HG02623 (cell line): ENCODE data around the gene GDF10.

Source experiments
- ATAC-seq: cut with Tn5 transposase; IDR thresholded peaks from one replicate; pipeline ENCODE4 v1.9.1; 2021; ENCODE audit warnings: moderate library complexity; ENCODE audit not compliant: unreplicated experiment

GDF10 gene

DNA sequence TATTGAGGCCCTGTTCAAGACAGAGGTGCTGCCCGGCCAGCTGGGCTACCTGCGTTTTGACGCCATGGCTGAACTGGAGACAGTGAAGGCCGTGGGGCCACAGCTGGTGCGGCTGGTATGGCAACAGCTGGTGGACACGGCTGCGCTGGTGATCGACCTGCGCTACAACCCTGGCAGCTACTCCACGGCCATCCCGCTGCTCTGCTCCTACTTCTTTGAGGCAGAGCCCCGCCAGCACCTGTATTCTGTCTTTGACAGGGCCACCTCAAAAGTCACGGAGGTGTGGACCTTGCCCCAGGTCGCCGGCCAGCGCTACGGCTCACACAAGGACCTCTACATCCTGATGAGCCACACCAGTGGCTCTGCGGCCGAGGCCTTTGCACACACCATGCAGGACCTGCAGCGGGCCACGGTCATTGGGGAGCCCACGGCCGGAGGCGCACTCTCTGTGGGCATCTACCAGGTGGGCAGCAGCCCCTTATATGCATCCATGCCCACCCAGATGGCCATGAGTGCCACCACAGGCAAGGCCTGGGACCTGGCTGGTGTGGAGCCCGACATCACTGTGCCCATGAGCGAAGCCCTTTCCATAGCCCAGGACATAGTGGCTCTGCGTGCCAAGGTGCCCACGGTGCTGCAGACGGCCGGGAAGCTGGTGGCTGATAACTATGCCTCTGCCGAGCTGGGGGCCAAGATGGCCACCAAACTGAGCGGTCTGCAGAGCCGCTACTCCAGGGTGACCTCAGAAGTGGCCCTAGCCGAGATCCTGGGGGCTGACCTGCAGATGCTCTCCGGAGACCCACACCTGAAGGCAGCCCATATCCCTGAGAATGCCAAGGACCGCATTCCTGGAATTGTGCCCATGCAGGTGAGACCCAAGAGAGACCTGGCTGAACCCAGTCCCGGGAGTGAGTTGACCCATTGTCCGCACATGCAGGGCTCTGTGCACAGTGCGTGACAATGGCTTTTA is 51.0 kb downstream of the GDF10 start:
- no peak for ATAC-seq

DNA sequence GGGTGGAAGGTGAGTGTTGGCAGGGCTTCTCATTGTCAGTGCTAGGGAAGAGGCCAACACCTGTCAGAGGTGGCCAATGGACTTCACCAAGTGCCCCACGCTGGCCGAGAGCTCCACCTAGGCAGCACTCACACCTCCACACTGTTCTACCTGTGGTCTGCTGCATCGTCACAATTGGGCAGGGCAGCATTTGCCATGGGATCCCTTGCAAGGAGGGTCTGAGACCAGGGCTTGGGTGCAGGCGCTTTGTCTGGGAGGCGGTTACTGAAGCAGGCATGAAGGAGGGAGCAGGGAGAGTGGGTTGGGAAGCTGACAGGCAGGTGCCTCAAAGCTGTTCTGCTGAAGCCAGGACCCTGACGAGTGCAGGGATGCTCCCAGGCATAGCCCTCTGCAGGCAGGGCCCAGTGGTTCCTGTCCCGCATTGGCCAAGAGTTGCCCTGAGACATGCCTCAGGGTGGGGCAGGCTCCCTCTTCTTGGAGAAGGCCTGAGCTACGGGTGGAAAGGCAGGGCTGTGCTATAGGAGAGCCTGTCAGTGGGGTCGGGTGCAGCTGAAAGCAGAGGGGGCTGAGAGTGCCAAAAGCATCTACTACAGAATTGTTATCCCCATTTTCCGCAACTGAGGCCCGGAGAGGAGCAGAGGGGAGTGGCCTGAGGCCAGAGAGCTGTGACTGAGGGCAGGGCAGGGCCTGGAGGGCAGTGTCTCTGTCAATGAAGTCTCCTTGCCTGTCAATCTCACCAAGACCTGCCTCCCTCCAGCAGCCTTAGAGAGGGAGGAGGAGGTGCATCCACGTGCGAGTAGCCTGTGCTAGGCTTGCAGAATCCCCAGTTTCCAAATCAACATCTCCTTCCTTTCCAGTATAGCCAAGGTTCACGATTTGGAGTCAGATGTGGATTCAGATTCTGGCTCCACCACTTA is 52.2 kb downstream of the GDF10 start:
- ATAC-seq: no peak

GRCh38 chr10:47353351-47353750 is 53.4 kb downstream of the GDF10 start:
- ATAC-seq: no peak

DNA sequence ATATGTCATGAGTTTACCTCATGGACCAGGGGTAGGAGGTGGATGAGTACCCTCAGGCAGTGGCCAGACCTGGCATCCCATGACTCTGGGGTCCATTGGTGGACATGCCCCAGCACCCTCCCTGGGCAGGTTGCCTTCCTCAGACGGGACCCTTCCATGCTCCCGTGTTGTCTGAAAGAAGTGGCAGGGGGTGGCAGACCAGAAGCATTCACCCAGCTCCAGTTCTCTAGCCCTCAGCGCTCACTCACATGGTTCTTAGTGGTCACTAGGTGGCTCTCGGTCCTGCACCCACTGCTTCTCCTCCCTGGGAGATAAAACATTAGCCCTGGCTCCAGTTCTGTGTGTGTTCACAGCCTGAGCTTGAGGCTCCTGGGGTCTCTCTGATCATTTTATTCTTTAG is 54.2 kb downstream of the GDF10 start:
- ATAC-seq: no peak

GRCh38 chr10:47354900-47355299 is 54.9 kb downstream of the GDF10 start:
- no peak for ATAC-seq

DNA sequence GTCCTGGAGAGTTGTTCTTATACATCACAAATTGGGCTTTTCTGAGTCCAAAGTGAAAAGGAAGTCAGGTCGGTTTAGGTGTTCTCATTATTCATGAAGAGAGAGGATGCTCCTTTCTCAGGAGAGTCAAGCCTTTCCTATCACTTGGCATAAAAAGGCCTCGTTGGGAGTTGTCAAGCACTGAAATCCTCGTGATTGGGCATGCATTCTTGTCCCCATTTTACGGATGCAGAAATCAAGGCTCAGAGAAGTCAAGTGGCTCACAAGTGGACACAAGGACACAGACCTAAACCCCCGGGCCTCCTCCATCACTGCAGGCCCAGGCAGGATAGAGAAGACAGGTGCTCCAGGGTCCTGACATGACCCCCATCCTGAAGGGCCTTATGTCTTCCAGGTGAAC is 56.7 kb downstream of the GDF10 start:
- ATAC-seq: no peak

DNA sequence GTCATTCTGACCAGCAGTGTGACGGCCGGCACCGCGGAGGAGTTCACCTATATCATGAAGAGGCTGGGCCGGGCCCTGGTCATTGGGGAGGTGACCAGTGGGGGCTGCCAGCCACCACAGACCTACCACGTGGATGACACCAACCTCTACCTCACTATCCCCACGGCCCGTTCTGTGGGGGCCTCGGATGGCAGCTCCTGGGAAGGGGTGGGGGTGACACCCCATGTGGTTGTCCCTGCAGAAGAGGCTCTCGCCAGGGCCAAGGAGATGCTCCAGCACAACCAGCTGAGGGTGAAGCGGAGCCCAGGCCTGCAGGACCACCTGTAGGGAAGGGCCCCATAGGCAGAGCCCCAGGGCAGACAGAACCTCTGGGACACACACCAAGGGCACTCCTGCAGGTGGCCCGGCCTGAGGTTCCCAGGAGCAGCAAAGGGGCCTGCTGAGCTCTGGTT is 57.2 kb downstream of the GDF10 start:
- ATAC-seq: no peak

GRCh38 chr10:47357911-47358310 is 57.9 kb downstream of the GDF10 start:
- ATAC-seq: no peak

- ATAC-seq: no peak
Observed at GRCh38 chr10:47358457-47358856, 58.5 kb downstream of the GDF10 start.

GRCh38 chr10:47359101-47359500 is 59.1 kb downstream of the GDF10 start:
- ATAC-seq: no peak

DNA sequence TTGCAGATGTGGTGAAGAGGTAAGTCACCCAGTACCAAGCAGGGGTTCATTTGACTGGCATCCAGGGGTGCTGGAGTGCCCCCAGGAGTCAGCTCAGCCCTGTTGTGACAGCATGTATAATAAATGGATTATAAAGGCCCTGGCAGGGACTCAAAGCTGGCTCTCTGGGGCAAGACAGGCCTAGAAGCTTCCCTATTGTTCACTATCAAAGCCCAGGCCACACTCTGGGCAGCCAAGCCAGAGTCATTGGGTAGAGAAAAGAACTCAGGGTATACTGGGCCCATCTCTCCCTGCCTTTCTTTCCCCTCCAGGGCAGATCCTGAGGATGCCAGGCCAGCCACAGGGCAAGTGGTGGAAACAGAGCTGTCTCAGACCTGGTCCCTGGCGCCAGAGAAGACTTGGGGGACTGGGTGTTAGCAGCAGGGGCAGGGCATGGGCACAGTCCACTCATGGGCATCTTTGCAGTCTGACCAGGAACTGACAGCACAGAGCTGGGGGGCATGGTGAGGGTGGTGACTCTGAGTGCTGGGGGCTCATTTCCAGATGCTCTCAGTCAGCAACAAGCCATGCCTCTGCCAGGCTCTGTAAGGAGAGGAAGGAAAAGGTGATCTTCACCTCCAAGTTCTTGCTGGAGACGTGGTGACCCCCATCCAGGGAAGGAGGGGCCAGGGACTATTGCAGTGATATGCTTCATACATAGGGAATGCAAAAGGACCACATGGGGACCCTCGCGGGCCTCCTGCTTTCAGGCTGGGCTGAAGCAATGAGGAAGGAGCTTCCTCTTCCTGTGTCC is 59.8 kb downstream of the GDF10 start:
- ATAC-seq: no peak

GRCh38 chr10:47360419-47361040 is 60.5 kb downstream of the GDF10 start:
- ATAC-seq: no peak

DNA sequence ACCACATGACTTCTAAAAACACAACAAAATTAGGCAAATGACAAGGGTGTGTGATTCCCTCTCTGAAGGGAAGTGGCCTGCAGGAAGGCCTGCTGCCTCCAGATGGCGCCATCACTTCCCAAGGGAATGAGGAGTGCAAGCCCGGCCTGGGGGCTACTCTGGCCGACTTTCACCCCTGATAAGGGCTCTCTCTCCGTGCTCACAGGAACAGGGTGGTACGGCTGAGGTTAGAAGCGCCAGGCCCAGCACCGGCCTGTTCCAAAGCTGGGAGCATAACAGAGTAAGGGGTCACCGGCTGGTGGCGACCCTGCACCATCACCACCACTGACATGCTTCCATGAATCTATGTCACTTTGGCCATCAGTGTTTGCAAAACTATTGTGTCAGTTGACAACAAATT is 61.3 kb downstream of the GDF10 start:
- ATAC-seq: no peak

DNA sequence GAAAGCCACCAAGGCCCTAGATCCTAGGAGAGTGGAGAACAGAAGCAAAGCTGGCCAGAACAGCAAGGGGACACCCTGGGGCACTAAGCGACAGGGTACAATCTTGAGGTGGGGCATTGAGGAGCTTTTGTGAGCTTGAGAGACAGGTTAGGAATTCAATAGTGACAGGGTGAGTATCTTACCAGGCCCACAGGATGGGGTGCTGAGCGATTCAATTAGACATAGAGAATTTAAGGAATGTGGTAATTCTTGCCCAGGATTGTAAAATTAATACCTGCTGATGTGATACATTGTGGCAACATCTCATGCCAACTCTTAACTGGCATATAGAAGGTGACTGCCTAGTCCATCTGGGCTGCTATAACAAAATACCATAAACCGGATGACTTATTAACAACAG is 62.2 kb downstream of the GDF10 start:
- ATAC-seq: no peak
